GM21381 (cell line): ENCODE measurements around the gene NSUN4.

Experiments used
- ATAC-seq: cut with Tn5 transposase; IDR thresholded peaks from one replicate; pipeline ENCODE4 v1.9.1; 2021; ENCODE audit warnings: mild to moderate bottlenecking, moderate library complexity; ENCODE audit not compliant: unreplicated experiment

Gene NSUN4

GRCh38 chr1:46404482-46405196 lies 64.0 kb downstream of the NSUN4 start:
- ATAC-seq: no peak

- ATAC-seq: no peak
These were observed 64.6 kb downstream of the NSUN4 start for GRCh38 chr1:46405197-46405555.

GRCh38 chr1:46405724-46406123 lies 65.1 kb downstream of the NSUN4 start:
- ATAC-seq: no peak

GRCh38 chr1:46406881-46407608 lies 66.4 kb downstream of the NSUN4 start:
- ATAC-seq: no peak

GRCh38 chr1:46407636-46408035 lies 67.0 kb downstream of the NSUN4 start:
- no peak for ATAC-seq

GRCh38 chr1:46408356-46409062 lies 67.9 kb downstream of the NSUN4 start:
- no peak for ATAC-seq

GRCh38 chr1:46409063-46409372 lies 68.4 kb downstream of the NSUN4 start:
- no peak for ATAC-seq

GRCh38 chr1:46410156-46411009 lies 69.8 kb downstream of the NSUN4 start:
- ATAC-seq: no peak

- ATAC-seq: no peak
These were observed 70.4 kb downstream of the NSUN4 start for GRCh38 chr1:46411010-46411405.
